ENCODE data around the gene CXorf66. TPM values are rescaled to one million over a fixed set of nuclear protein-coding genes. Genes with fewer than 3 reads are reported as not detected.

CXorf66 gene
- total RNA-seq, 1 donor from 2014 or later, result not detected

- H3K9me3 Mint-ChIP-seq (ENCODE audit: unreplicated experiment), result no peaks in the 10 kb centered on the region
- no peak for TF ChIP-seq CTCF (IDR thresholded peaks at IDR 0.05; ENCODE audit: unreplicated experiment)
- no peaks in the 10 kb centered on the region for H3K36me3 Mint-ChIP-seq (ENCODE audit: low read depth, unreplicated experiment)
- no peaks in the 10 kb centered on the region for H3K4me1 Mint-ChIP-seq (ENCODE audit: unreplicated experiment)
- H3K27me3 Mint-ChIP-seq (ENCODE audit: unreplicated experiment), result no peaks in the 10 kb centered on the region
- no peak overlapping the region for H3K27ac Mint-ChIP-seq (ENCODE audit: unreplicated experiment)
- no peak for DNase-seq (ENCODE audit: low spot score)
- H3K4me3 Mint-ChIP-seq (ENCODE audit: unreplicated experiment), result no peak overlapping the region
Observed at GRCh38 chrX:139949703-139950102, 15.6 kb downstream of the CXorf66 start.

- H3K4me1 Mint-ChIP-seq (ENCODE audit: unreplicated experiment), result no peaks in the 10 kb centered on the region
- TF ChIP-seq CTCF (IDR thresholded peaks at IDR 0.05; ENCODE audit: unreplicated experiment), result no peak
- H3K36me3 Mint-ChIP-seq (ENCODE audit: low read depth, unreplicated experiment), result no peaks in the 10 kb centered on the region
- H3K4me3 Mint-ChIP-seq (ENCODE audit: unreplicated experiment), result no peak overlapping the region
- no peak for DNase-seq (ENCODE audit: low spot score)
- no peak overlapping the region for H3K27ac Mint-ChIP-seq (ENCODE audit: unreplicated experiment)
- no peaks in the 10 kb centered on the region for H3K27me3 Mint-ChIP-seq (ENCODE audit: unreplicated experiment)
- H3K9me3 Mint-ChIP-seq (ENCODE audit: unreplicated experiment), result no peaks in the 10 kb centered on the region
Observed at GRCh38 chrX:139945075-139945474, 20.2 kb downstream of the CXorf66 start.

GRCh38 chrX:139936259-139936658 lies 29.1 kb downstream of the CXorf66 start:
- H3K27ac Mint-ChIP-seq (ENCODE audit: unreplicated experiment), result no peak overlapping the region
- peaks cover 4% of the 10 kb centered on the region for H3K4me1 Mint-ChIP-seq (ENCODE audit: unreplicated experiment)

GRCh38 chrX:139933904-139934303 lies 31.4 kb downstream of the CXorf66 start:
- Mint-ChIP-seq H3K9me3 (ENCODE audit: unreplicated experiment) (no peaks in the 10 kb centered on the region), H3K36me3 (ENCODE audit: low read depth, unreplicated experiment) (no peaks in the 10 kb centered on the region), H3K4me3 (ENCODE audit: unreplicated experiment) (peak overlapping the region; percentile 73), H3K4me1 (ENCODE audit: unreplicated experiment) (peaks cover 15% of the 10 kb centered on the region), H3K27ac (ENCODE audit: unreplicated experiment) (no peak overlapping the region), H3K27me3 (ENCODE audit: unreplicated experiment) (no peaks in the 10 kb centered on the region)
- DNase-seq (ENCODE audit: low spot score), result no peak
- no peak for TF ChIP-seq CTCF (IDR thresholded peaks at IDR 0.05; ENCODE audit: unreplicated experiment)

More at GRCh38 chrX:139936259-139936658, 29.1 kb downstream of the CXorf66 start:
- Mint-ChIP-seq H3K9me3 (ENCODE audit: unreplicated experiment) (no peaks in the 10 kb centered on the region), H3K36me3 (ENCODE audit: low read depth, unreplicated experiment) (no peaks in the 10 kb centered on the region), H3K27me3 (ENCODE audit: unreplicated experiment) (no peaks in the 10 kb centered on the region), H3K4me3 (ENCODE audit: unreplicated experiment) (no peak overlapping the region)
- TF ChIP-seq CTCF (IDR thresholded peaks at IDR 0.05; ENCODE audit: unreplicated experiment), result no peak
- DNase-seq (ENCODE audit: low spot score), result no peak

GRCh38 chrX:139932901-139933796 lies 32.2 kb downstream of the CXorf66 start, which contains the start of gene ATP11C:
TSS of gene ATP11C (minus strand) at chrX:139933053. CDS start at chrX:139932042, 1,011 bp downstream.
- DNase-seq (ENCODE audit: low spot score), result peak; percentile 74
- no peaks in the 10 kb centered on the region for H3K36me3 Mint-ChIP-seq (ENCODE audit: low read depth, unreplicated experiment)
- peaks cover 15% of the 10 kb centered on the region for H3K4me1 Mint-ChIP-seq (ENCODE audit: unreplicated experiment)
- no peaks in the 10 kb centered on the region for H3K27me3 Mint-ChIP-seq (ENCODE audit: unreplicated experiment)
- TF ChIP-seq CTCF (IDR thresholded peaks at IDR 0.05; ENCODE audit: unreplicated experiment), result no peak
- H3K4me3 Mint-ChIP-seq (ENCODE audit: unreplicated experiment), result peak within 1 kb of the TSS; percentile 92
- no peak within 1 kb of the TSS for H3K27ac Mint-ChIP-seq (ENCODE audit: unreplicated experiment)
- no peaks in the 10 kb centered on the region for H3K9me3 Mint-ChIP-seq (ENCODE audit: unreplicated experiment)
